Subcutaneous adipose tissue (tissue), 4 donors: ENCODE results near the gene MUC16. TPM values are rescaled to one million over a fixed set of nuclear protein-coding genes. Genes with fewer than 3 reads are reported as not detected.

Experiments used
- CTCF ChIP-seq: fragments of 450-650 bp; IDR thresholded peaks from one replicate; pipeline ENCODE4 v1.5.1; 2016; ENCODE audit warnings: low read depth, mild to moderate bottlenecking, control low read depth, antibody characterized with exemption, moderate library complexity
- total RNA-seq, 4 donors: library from RNA; depleted of rRNA; stranded (reverse); fragments of >200 nt; gene quantifications; one replicate each; pipeline ENCODE4 v1.1.0, GENCODE V29; 2016

Gene MUC16
- total RNA-seq, 4 donors from 2014 or later = 3.4 TPM; not detected in 3

GRCh38 chr19:9000933-9001332 is 9.3 kb downstream of the MUC16 start:
- no peak for TF ChIP-seq CTCF

DNA sequence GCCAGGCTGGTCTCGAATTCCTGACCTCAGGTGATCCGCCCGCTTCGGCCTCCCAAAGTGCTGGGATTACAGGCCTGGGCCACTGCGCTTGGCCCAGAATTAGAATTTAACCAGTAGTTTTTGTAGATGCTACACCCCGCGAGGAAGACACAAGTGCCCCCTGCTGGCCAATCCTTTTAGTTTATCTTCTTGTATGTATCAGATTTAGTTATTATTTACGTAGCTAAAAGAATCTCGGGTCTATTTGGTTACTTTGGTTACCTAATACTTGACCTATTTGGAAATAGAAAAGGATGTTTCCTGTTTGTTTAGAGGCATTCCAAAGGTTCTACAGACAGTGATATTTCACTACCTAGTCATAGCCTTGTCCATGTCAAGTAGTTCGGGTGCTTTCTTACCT is 22.0 kb downstream of the MUC16 start:
- no peak for TF ChIP-seq CTCF

- TF ChIP-seq CTCF = no peak
Measured at GRCh38 chr19:8986296-8986695, 23.9 kb downstream of the MUC16 start.

DNA sequence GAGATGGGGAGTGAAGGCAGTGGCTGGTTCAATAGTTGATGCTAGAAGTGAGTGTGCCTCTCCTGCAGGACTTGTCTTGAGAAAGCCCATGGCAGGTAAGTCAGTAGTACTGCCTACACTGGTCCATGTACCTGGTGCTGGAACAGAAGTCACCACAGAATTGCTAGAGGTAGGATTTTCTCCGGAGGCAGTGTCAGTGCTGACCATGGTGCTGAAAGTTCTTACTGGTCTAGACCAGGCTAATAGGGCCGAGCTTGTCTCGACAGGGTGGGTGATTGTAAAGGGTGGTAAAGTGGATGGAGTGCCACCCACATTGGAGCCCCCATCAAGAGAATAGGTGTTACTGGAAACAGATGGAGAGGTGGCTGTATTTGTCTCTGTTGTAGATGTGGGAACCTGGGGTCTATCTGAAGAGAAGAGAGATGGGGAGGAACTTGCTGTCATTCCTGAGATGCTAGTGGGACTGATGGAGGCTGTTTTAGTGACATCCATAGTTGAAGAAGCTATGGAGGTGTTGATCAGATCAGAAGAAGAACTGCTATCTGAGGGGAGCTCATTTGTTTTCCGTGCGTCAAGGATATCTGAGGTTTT is 36.6 kb downstream of the MUC16 start:
- no peak for TF ChIP-seq CTCF

GRCh38 chr19:8965887-8966286 is 44.3 kb downstream of the MUC16 start:
- TF ChIP-seq CTCF = no peak

Other genes starting within 250 kb of the MUC16 start
- 10 to 100 TPM; 24.6 to 35.9 (median 29.8) TPM for gene ZNF558, start 178.1 kb downstream of the MUC16 start, total RNA-seq
- not detected for gene MBD3L1, start 178.0 kb downstream of the MUC16 start, total RNA-seq
- not detected for gene OR1M1, start 76.7 kb upstream of the MUC16 start, total RNA-seq
- not detected for gene OR7G2, start 97.1 kb upstream of the MUC16 start, total RNA-seq
- not detected for gene OR7G1, start 105.4 kb upstream of the MUC16 start, total RNA-seq
- not detected for gene OR7G3, start 116.5 kb upstream of the MUC16 start, total RNA-seq
- 10 to 100 TPM; 18.0 to 20.0 (median 18.6) TPM for gene ZNF317, start 130.0 kb upstream of the MUC16 start, total RNA-seq
- gene OR7D2, start 168.6 kb upstream of the MUC16 start, total RNA-seq = not detected
- gene OR7D4, start 209.2 kb upstream of the MUC16 start, total RNA-seq = not detected
- not detected for gene OR7E24, start 240.5 kb upstream of the MUC16 start, total RNA-seq